Sigmoid colon (tissue), 7 donors: ENCODE data around the gene PROK1. TPM values are rescaled to one million over a fixed set of nuclear protein-coding genes. Genes with fewer than 3 reads are reported as not detected.
"Not testable (repeated sequence)": the region's sequence is repeated elsewhere in the genome, so short reads cannot be mapped to it uniquely, and the experiment has no call there.

ENCODE experiments used
- DNase-seq: peaks from one replicate; pipeline ENCODE4 v3.0.0-alpha.2; 2019
- H3K27ac ChIP-seq, 4 donors: fragments of 200-600 bp; sonication (generic); one replicate each; pipeline ENCODE4 v1.5.1; 2016 to 2019; ENCODE audit warnings: mild to moderate bottlenecking in 1 of 4
- H3K27me3 ChIP-seq, 3 donors: fragments of 200-600 bp; sonication (generic); one replicate each; pipeline ENCODE4 v1.5.1; 2019; ENCODE audit warnings: mild to moderate bottlenecking in 1 of 3
- H3K36me3 ChIP-seq, 4 donors: fragments of 200-600 bp; sonication (generic); one replicate each; pipeline ENCODE4 v1.5.1; 2016 to 2019
- H3K4me1 ChIP-seq, 4 donors: fragments of 200-600 bp; sonication (generic); one replicate each; pipeline ENCODE4 v1.5.1; 2017 to 2019
- H3K4me3 ChIP-seq, 4 donors: fragments of 200-600 bp; sonication (generic); one replicate each; pipeline ENCODE4 v1.5.1; 2017 to 2019; ENCODE audit warnings: mild to moderate bottlenecking in 2 of 4, moderate library complexity in 1 of 4
- H3K9me3 ChIP-seq, 4 donors: fragments of 200-600 bp in 3 of 4; sonication (generic) in 3 of 4; one replicate each; pipeline versions ENCODE4 v1.5.1 to v1.6.1; 2013 to 2019
- CTCF ChIP-seq, 4 experiments: fragments of 450-650 bp in 3 of 4; fragments of 200-600 bp in 1 of 4; IDR thresholded peaks; one replicate each; pipeline ENCODE4 v1.5.1; 2016 to 2019; ENCODE audit warnings: antibody characterized with exemption in 4 of 4, mild to moderate bottlenecking in 3 of 4, moderate library complexity in 2 of 4
- EP300 ChIP-seq, 4 donors: sonication (generic); formaldehyde crosslinking; IDR thresholded peaks; one replicate each; pipeline ENCODE4 v1.6.1; 2017; ENCODE audit warnings: antibody characterized with exemption in 4 of 4
- POLR2A ChIP-seq, 2 donors: fragments of 450-650 bp; IDR thresholded peaks; one replicate each; pipeline ENCODE4 v1.6.1; 2016; ENCODE audit warnings: antibody characterized with exemption in 2 of 2, mild to moderate bottlenecking in 2 of 2, moderate library complexity in 2 of 2
- POLR2AphosphoS5 ChIP-seq, 4 donors: sonication (generic); formaldehyde crosslinking; IDR thresholded peaks; one replicate each; pipeline ENCODE4 v1.6.1; 2017; ENCODE audit warnings: antibody characterized with exemption in 4 of 4
- WGBS, 2 donors: extraction: QIAGEN DNeasy Blood & Tissue Kit; methylation state at CpG; one replicate each; pipeline ENCODE4 v1.1.7; 2013; 5-methylcytosine and 5-hydroxymethylcytosine counted together
- intact Hi-C: fragments of 100-400 bp; cut with DNase I; formaldehyde crosslinking; loops from one replicate; pipeline ENCODE4 v1.15.1; 2023
- polyA plus RNA-seq, 3 donors: library from polyadenylated mRNA; stranded (reverse); fragments of 200-250 nt; gene quantifications; one replicate each; pipeline ENCODE4 v1.2.3, GENCODE V29; 2013
- total RNA-seq, 4 donors: library from RNA; depleted of rRNA; stranded (reverse); fragments of >200 nt; gene quantifications; one replicate each; pipeline ENCODE4 v1.1.0, GENCODE V29; 2016
- donor health status: healthy with polysubstance abuse.
- donor health status: Bipolar disorder and iron deficiency.
- donor health status: healthy.

Gene PROK1
- total RNA-seq (1 to 10 TPM in 1 of 4 donors, not detected in 3; 3.2 TPM), polyA plus RNA-seq (under 1 TPM in 2 of 3 donors, not detected in 1; 0.09 to 0.46 TPM)

GRCh38 chr1:110450929-110451328 lies at the start of gene PROK1:
TSS of gene PROK1 (plus strand) at chr1:110451149. CDS start at chr1:110451217, 68 bp downstream.
- Histone ChIP-seq H3K9me3 (no peaks in the 10 kb centered on the region), H3K4me1 (no peaks in the 10 kb centered on the region), H3K36me3 (no peaks in the 10 kb centered on the region), H3K4me3 (no peak within 1 kb of the TSS), H3K27me3 (peaks cover 0 to 37% (median 0%) of the 10 kb centered on the region in 3 donors), H3K27ac (no peak within 1 kb of the TSS)
- no peak for DNase-seq
- WGBS, 2 donors = 81 to 82% methylated on average over 8 of the region's 8 CpGs
- intact Hi-C loops = no loop called here
- TF ChIP-seq POLR2A (IDR thresholded peaks at IDR 0.05) (no peak), POLR2AphosphoS5 (IDR thresholded peaks at IDR 0.05) (no peak), EP300 (IDR thresholded peaks at IDR 0.05) (no peak), CTCF (IDR thresholded peaks at IDR 0.05) (no peak)

GRCh38 chr1:110403805-110404204 lies 47.1 kb upstream of the PROK1 start:
- DNase-seq = no peak
- Histone ChIP-seq H3K36me3 (peaks cover 11 to 70% (median 53%) of the 10 kb centered on the region in 4 donors), H3K9me3 (no peaks in the 10 kb centered on the region), H3K27ac (no peak overlapping the region), H3K27me3 (no peaks in the 10 kb centered on the region), H3K4me3 (no peak overlapping the region), H3K4me1 (peaks cover 0 to 29% (median 16%) of the 10 kb centered on the region in 4 donors)
- 95 to 96% methylated on average over 5 of the region's 5 CpGs for WGBS, 2 donors
- intact Hi-C loops = no loop called here
- TF ChIP-seq POLR2AphosphoS5 (IDR thresholded peaks at IDR 0.05) (no peak), POLR2A (IDR thresholded peaks at IDR 0.05) (no peak), EP300 (IDR thresholded peaks at IDR 0.05) (no peak), CTCF (IDR thresholded peaks at IDR 0.05) (no peak)

- H3K9me3 ChIP-seq = no peaks in the 10 kb centered on the region
- H3K27me3 ChIP-seq = no peaks in the 10 kb centered on the region
- H3K36me3 ChIP-seq = peaks cover 11 to 65% (median 53%) of the 10 kb centered on the region in 4 donors
- no peak overlapping the region for H3K4me3 ChIP-seq
- TF ChIP-seq CTCF (IDR thresholded peaks at IDR 0.05) = no peak
- TF ChIP-seq EP300 (IDR thresholded peaks at IDR 0.05) = no peak
- TF ChIP-seq POLR2A (IDR thresholded peaks at IDR 0.05) = no peak
- TF ChIP-seq POLR2AphosphoS5 (IDR thresholded peaks at IDR 0.05) = no peak
- DNase-seq = no peak
- H3K27ac ChIP-seq = no peak overlapping the region
- peaks cover 0 to 29% (median 17%) of the 10 kb centered on the region in 4 donors for H3K4me1 ChIP-seq
- intact Hi-C loops = no loop called here
- 80 to 93% methylated on average over 4 of the region's 4 CpGs for WGBS, 2 donors
Measured at GRCh38 chr1:110404401-110404800, 46.5 kb upstream of the PROK1 start.

- H3K4me1 ChIP-seq = peaks cover 0 to 29% (median 17%) of the 10 kb centered on the region in 4 donors
- H3K27me3 ChIP-seq, DNase-seq, H3K9me3 ChIP-seq: not testable (repeated sequence)
- peak overlapping the region; percentile 77 to 99 (median 86) for H3K4me3 ChIP-seq
- peaks cover 8 to 45% (median 36%) of the 10 kb centered on the region in 4 donors for H3K36me3 ChIP-seq
- peak overlapping the region; percentile 91 to 98 (median 93) for H3K27ac ChIP-seq
- WGBS, 2 donors = 24 to 75% methylated on average over 15 of the region's 15 CpGs
- intact Hi-C loops = loop anchor here (5.0 kb wide), 1 partner anchor 199 kb away; no protein-coding TSS in a partner anchor
Measured at GRCh38 chr1:110406407-110406806, 44.5 kb upstream of the PROK1 start.

GRCh38 chr1:110407260-110408210 lies 43.4 kb upstream of the PROK1 start, which contains the start of gene LAMTOR5:
TSS of gene LAMTOR5 (minus strand) at chr1:110407694. CDS start at chr1:110407620, 74 bp downstream.
- intact Hi-C loops = loop anchor here (1.0 to 5.0 kb wide), 2 partner anchors 68 to 200 kb away; partner anchors contain the start of gene RBM15
- peak within 1 kb of the TSS; percentile 91 to 98 (median 93) for H3K27ac ChIP-seq
- peak within 1 kb of the TSS; percentile 77 to 99 (median 86) for H3K4me3 ChIP-seq
- peak; percentile 97 for DNase-seq
- TF ChIP-seq CTCF (IDR thresholded peaks at IDR 0.05) (peak in 1 of 4 experiments; percentile 11), EP300 (IDR thresholded peaks at IDR 0.05) (peak in 2 of 4 donors; percentile 35 to 66), POLR2AphosphoS5 (IDR thresholded peaks at IDR 0.05) (peak; percentile 95 to 98 (median 96)), POLR2A (IDR thresholded peaks at IDR 0.05) (peak; percentile 71 to 92)
- WGBS, 2 donors = 0 to 1% methylated on average over 76 of the region's 76 CpGs
- H3K9me3 ChIP-seq = no peaks in the 10 kb centered on the region
- H3K27me3 ChIP-seq = no peaks in the 10 kb centered on the region
- H3K4me1 ChIP-seq = peaks cover 0 to 29% (median 17%) of the 10 kb centered on the region in 4 donors
- H3K36me3 ChIP-seq = peaks cover 5 to 34% (median 25%) of the 10 kb centered on the region in 4 donors
